GM12878 (cell line): ENCODE results near the gene CTIF.

Experiments
- MTA3 ChIP-seq: IDR thresholded peaks from 2 replicates; pipeline ENCODE4 v1.6.1; 2012; ENCODE audit warnings: low read length, inconsistent platforms, borderline replicate concordance
- POLR2A ChIP-seq: IDR thresholded peaks from 2 replicates; pipeline ENCODE4 v1.6.1; 2011; ENCODE audit warnings: low read depth, mild to moderate bottlenecking, low read length
- POLR2AphosphoS5 ChIP-seq: IDR thresholded peaks from 2 replicates; pipeline ENCODE4 v1.6.1; 2011; ENCODE audit warnings: mild to moderate bottlenecking, low read length, inconsistent platforms

DNA sequence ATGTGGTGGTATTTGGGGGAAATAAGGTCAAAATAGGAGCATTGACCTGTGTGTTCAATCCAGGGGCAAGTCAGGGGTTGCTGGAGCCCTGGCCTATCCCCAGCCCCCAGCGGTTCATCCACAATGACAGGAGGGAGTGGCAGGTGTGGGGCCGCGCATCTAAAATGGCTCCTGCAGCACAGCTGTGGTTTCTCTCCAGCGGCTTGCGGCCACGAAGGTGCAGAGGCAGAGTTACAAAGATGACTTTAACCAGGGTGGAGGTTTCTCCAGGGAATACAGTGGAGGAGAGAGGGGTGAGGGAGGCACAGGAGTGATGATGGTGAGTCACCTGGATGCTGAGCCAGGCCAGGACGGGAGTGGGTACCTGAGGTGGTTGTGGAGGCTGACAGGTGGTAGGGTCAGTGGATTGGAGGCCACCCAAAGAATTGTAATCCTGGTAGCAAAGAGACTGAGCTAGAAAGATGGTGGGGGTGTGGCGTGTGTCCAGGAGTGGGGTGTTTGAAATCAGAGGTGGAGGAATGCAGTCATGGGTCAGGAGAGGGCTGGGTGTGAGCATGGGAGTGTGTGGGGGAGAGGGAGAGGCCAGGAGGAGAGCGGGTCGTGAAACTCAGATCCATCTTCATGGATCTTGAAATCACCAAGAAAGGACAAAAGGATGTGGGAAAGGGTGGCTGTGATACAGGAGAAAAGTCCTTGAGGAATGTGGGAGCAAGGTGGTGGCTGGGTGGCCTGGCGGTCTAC lies 83.2 kb downstream of the CTIF start:
- TF ChIP-seq MTA3 (no peak), POLR2AphosphoS5 (no peak), POLR2A (no peak)
